Measurements from ENCODE around the gene AMZ2. TPM values are rescaled to one million over a fixed set of nuclear protein-coding genes. Genes with fewer than 3 reads are reported as not detected.
"Not testable (repeated sequence)": the region's sequence is repeated elsewhere in the genome, so short reads cannot be mapped to it uniquely, and the experiment has no call there.

The AMZ2 gene
- polyA plus RNA-seq, 1 of the 3 experiments (the other 2 are of a cell fraction) = 95.9 TPM

GRCh38 chr17:68277807-68278206, 30.0 kb downstream of the AMZ2 start:
- POLR2A ChIA-PET = no interaction called here

GRCh38 chr17:68281965-68282364, 34.1 kb downstream of the AMZ2 start:
- H3K4me2 ChIP-seq; H3K36me3 ChIP-seq (replicated peaks in 1 of 2; ENCODE audit: control insufficient read depth in 1 of 2, insufficient read depth in 2 of 2, low read length in 1 of 2); H3K9me2 ChIP-seq; POLR2A ChIA-PET; H3K9ac ChIP-seq; H3F3A ChIP-seq (replicated peaks; ENCODE audit: insufficient read depth); H3K9me3 ChIP-seq; H4K20me1 ChIP-seq (ENCODE audit: insufficient read depth); CTCF ChIA-PET; H3K27ac ChIP-seq (ENCODE audit: low read depth in 2 of 2, low read length in 1 of 2); H3K27me3 ChIP-seq (ENCODE audit: insufficient read depth); H3K79me2 ChIP-seq (ENCODE audit: insufficient read depth); H2AFZ ChIP-seq (ENCODE audit: low read depth); H3K4me3 ChIP-seq (ENCODE audit: low read depth in 2 of 2, low read length in 1 of 2); H3K4me1 ChIP-seq (ENCODE audit: control insufficient read depth in 1 of 2, insufficient read depth in 2 of 2, low read depth in 1 of 2, low read length in 1 of 2); DNase-seq: not testable (repeated sequence)
- 68% methylated on average over 6 of the region's 6 CpGs for WGBS (ENCODE audit: low lambda C conversion rate)

More at GRCh38 chr17:68277807-68278206, 30.0 kb downstream of the AMZ2 start:
- DNase-seq = no peak
- Histone ChIP-seq H3K27me3 (ENCODE audit: insufficient read depth) (no peaks in the 10 kb centered on the region; the same call in 1 of the 2 replicates), H4K20me1 (ENCODE audit: insufficient read depth) (no peaks in the 10 kb centered on the region), H3K4me2 (no peak overlapping the region), H3K9ac (no peak overlapping the region), H3K36me3 (replicated peaks in 1 of 2; ENCODE audit: control insufficient read depth in 1 of 2, insufficient read depth in 2 of 2, low read length in 1 of 2) (no peaks in the 10 kb centered on the region), H3K9me2 (no peaks in the 10 kb centered on the region), H3K4me3 (ENCODE audit: low read depth in 2 of 2, low read length in 1 of 2) (no peak overlapping the region), H3K4me1 (ENCODE audit: control insufficient read depth in 1 of 2, insufficient read depth in 2 of 2, low read depth in 1 of 2, low read length in 1 of 2) (no peaks in the 10 kb centered on the region), H3F3A (replicated peaks; ENCODE audit: insufficient read depth) (no peaks in the 10 kb centered on the region), H2AFZ (ENCODE audit: low read depth) (no peak overlapping the region), H3K9me3 (no peaks in the 10 kb centered on the region), H3K27ac (ENCODE audit: low read depth in 2 of 2, low read length in 1 of 2) (no peak overlapping the region), H3K79me2 (ENCODE audit: insufficient read depth) (no peaks in the 10 kb centered on the region)
- CTCF ChIA-PET = interaction anchor here (1.5 kb wide), 1 partner anchor 121 kb away, joined by 3 read pairs; no protein-coding TSS in a partner anchor
- TF ChIP-seq USF2 (IDR thresholded peaks at IDR 0.05; ENCODE audit: borderline replicate concordance, low read depth, low read length) (no peak), EZH2phosphoT487 (IDR thresholded peaks at IDR 0.05; ENCODE audit: borderline replicate concordance, low read depth) (no peak), NFIC (IDR thresholded peaks at IDR 0.05; ENCODE audit: borderline replicate concordance) (no peak)
- WGBS (ENCODE audit: low lambda C conversion rate) = 58% methylated on average over 5 of the region's 5 CpGs

- Histone ChIP-seq H3K4me1 (ENCODE audit: control insufficient read depth in 1 of 2, insufficient read depth in 2 of 2, low read depth in 1 of 2, low read length in 1 of 2) (peaks cover 0 to 13% of the 10 kb centered on the region in 2 experiments; a peak in 2 of 4 replicates), H3F3A (replicated peaks; ENCODE audit: insufficient read depth) (no peaks in the 10 kb centered on the region), H3K9me3 (no peaks in the 10 kb centered on the region), H3K9ac (no peak overlapping the region), H4K20me1 (ENCODE audit: insufficient read depth) (no peaks in the 10 kb centered on the region), H3K79me2 (ENCODE audit: insufficient read depth) (no peaks in the 10 kb centered on the region), H3K4me2 (no peak overlapping the region), H3K27me3 (ENCODE audit: insufficient read depth) (peaks cover 53% of the 10 kb centered on the region), H3K4me3 (ENCODE audit: low read depth in 2 of 2, low read length in 1 of 2) (no peak overlapping the region), H3K36me3 (replicated peaks in 1 of 2; ENCODE audit: control insufficient read depth in 1 of 2, insufficient read depth in 2 of 2, low read length in 1 of 2) (no peaks in the 10 kb centered on the region), H2AFZ (ENCODE audit: low read depth) (no peak overlapping the region), H3K9me2 (no peaks in the 10 kb centered on the region), H3K27ac (ENCODE audit: low read depth in 2 of 2, low read length in 1 of 2) (no peak overlapping the region)
- ChIA-PET POLR2A (no interaction called here), CTCF (interaction anchor here (0.9 to 3.1 kb wide), 3 partner anchors 82 to 147 kb away, joined by 3 to 11 read pairs (median 10); no protein-coding TSS in a partner anchor)
- TF ChIP-seq RCOR1 (IDR thresholded peaks at IDR 0.05; ENCODE audit: low read length) (no peak), TCF12 (IDR thresholded peaks at IDR 0.05) (no peak), ZBTB33 (IDR thresholded peaks at IDR 0.05; ENCODE audit: borderline replicate concordance, low read depth) (no peak), RAD21 (IDR thresholded peaks at IDR 0.05; ENCODE audit: low read length) (no peak), SIN3A (IDR thresholded peaks at IDR 0.05; ENCODE audit: borderline replicate concordance, low read depth, low read length) (no peak), RXRA (IDR thresholded peaks at IDR 0.05; ENCODE audit: borderline replicate concordance, low read depth) (no peak), ELF1 (IDR thresholded peaks at IDR 0.05) (no peak), RFX5 (IDR thresholded peaks at IDR 0.05; ENCODE audit: low read length) (no peak), REST (IDR thresholded peaks at IDR 0.05; ENCODE audit: low read depth, low read length) (no peak), MXI1 (IDR thresholded peaks at IDR 0.05; ENCODE audit: low read depth, low read length) (no peak), TEAD4 (IDR thresholded peaks at IDR 0.05; ENCODE audit: borderline replicate concordance, insufficient read depth) (no peak)
- no peak for DNase-seq
- 83% methylated on average over 5 of the region's 5 CpGs for WGBS (ENCODE audit: low lambda C conversion rate)
Observed at GRCh38 chr17:68288375-68288774, 40.5 kb downstream of the AMZ2 start.

All from SK-N-SH (cell line).